NB4 (cell line): ENCODE data around the gene ROBO1.
"Not testable (repeated sequence)": the region's sequence is repeated elsewhere in the genome, so short reads cannot be mapped to it uniquely, and the experiment has no call there.

Experiments
- DNase-seq: peaks from one replicate; pipeline ENCODE4 v3.0.0; 2010; ENCODE audit warnings: low read depth
- H3K4me3 ChIP-seq: one replicate; pipeline ENCODE4 v1.5.1; 2011; ENCODE audit warnings: mild to moderate bottlenecking, low read depth, low read length, moderate library complexity
- CTCF ChIP-seq: IDR thresholded peaks from one replicate; pipeline ENCODE4 v1.5.1; 2012; ENCODE audit warnings: low read depth, low read length
- MAX ChIP-seq: IDR thresholded peaks from 2 replicates; pipeline ENCODE4 v1.6.1; 2011; ENCODE audit warnings: low read depth, low read length
- MYC ChIP-seq: IDR thresholded peaks from 2 replicates; pipeline ENCODE4 v1.6.1; 2011; ENCODE audit warnings: low read depth, low read length
- POLR2A ChIP-seq: IDR thresholded peaks from 2 replicates; pipeline ENCODE4 v1.6.1; 2011; ENCODE audit warnings: mild to moderate bottlenecking; ENCODE audit not compliant: insufficient read length; ENCODE audit errors: extremely low read depth

ROBO1 gene

GRCh38 chr3:78726545-78726944, 1041.3 kb downstream of the ROBO1 start:
- TF ChIP-seq MAX (no peak), CTCF (no peak), POLR2A (no peak), MYC (no peak)
- H3K4me3 ChIP-seq: no peak overlapping the region
- DNase-seq: no peak

GRCh38 chr3:78725703-78726246, 1042.0 kb downstream of the ROBO1 start:
- DNase-seq: no peak
- H3K4me3 ChIP-seq: no peak overlapping the region
- TF ChIP-seq CTCF (no peak), MAX (no peak), MYC (no peak), POLR2A (no peak)

- no peak for DNase-seq
Observed at GRCh38 chr3:78724859-78725258, 1042.9 kb downstream of the ROBO1 start.

GRCh38 chr3:78724364-78724763, 1043.4 kb downstream of the ROBO1 start:
- DNase-seq, H3K4me3 ChIP-seq: not testable (repeated sequence)

More at GRCh38 chr3:78724859-78725258, 1042.9 kb downstream of the ROBO1 start:
- no peak for TF ChIP-seq POLR2A
- no peak for TF ChIP-seq CTCF
- TF ChIP-seq MYC: no peak
- TF ChIP-seq MAX: no peak
- H3K4me3 ChIP-seq: no peak overlapping the region

GRCh38 chr3:78721771-78722543, 1045.8 kb downstream of the ROBO1 start:
- no peak for DNase-seq
- no peak overlapping the region for H3K4me3 ChIP-seq
- no peak for TF ChIP-seq MAX

GRCh38 chr3:78718707-78719106, 1049.1 kb downstream of the ROBO1 start:
- no peak overlapping the region for H3K4me3 ChIP-seq
- DNase-seq: no peak
- TF ChIP-seq POLR2A (no peak), MYC (no peak), MAX (no peak), CTCF (no peak)

GRCh38 chr3:78717041-78717440, 1050.8 kb downstream of the ROBO1 start:
- TF ChIP-seq MYC (no peak), CTCF (no peak), POLR2A (no peak), MAX (no peak)
- no peak overlapping the region for H3K4me3 ChIP-seq
- no peak for DNase-seq
